ENCODE data around the gene SNX7. TPM values are rescaled to one million over a fixed set of nuclear protein-coding genes. Genes with fewer than 3 reads are reported as not detected.

The SNX7 gene
- total and polyA plus RNA-seq, 12 donors, result 3.6 to 24.8 (median 15.2) TPM

DNA sequence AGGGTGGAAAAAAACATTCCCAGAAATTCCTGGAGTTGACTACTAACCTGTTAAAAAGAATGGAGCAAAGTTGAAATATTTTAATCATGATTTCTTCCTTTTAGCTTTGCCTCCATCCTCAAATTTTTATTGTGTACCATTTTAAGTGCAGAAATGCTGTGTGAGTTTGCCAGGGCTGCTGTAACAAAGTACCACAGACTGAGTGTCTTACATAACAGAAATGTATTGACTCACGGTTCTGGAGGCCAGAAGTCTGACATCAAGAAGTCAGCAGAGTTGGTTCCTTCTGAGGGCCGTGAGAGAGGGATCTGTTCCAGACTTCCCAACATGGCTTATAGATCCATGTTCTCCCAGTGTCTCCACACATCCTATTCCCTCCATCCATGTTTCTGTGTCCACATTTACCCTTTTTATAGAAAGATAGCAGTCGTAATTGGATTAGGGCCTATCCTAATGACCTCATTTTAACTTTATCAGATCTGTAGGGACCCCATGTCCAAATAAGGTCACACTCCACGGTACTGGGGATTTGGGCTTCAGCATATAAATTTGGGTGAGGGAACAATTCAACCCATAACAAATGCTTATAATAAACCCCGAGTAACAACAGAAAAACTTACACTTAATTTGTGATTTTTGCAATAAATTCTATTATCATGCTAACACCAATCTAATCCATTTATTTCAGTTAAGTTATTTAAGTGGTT lies 12.7 kb downstream of the SNX7 start:
- WGBS, 2 donors, result 69 to 75% methylated on average over 5 of the region's 5 CpGs
- no peaks in the 10 kb centered on the region for H3K36me3 ChIP-seq

DNA sequence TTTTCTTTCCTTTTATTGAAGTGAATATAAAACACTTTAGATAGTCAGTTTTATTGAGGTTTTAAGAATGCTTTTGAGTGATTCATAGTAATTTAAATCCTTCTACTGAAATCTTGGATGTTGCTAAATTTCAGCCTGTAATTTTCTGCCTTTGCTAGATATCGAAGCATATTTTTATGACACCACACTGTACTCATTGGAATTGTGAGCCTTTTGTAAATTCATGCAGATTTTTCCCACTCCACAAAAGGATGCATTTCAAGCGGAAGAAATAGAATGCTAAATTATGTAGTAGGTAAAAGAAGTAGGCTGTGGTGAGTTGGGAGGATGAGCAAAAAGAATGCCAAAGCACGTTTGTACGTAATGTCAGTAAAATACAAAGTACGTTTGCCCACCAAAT lies 13.8 kb downstream of the SNX7 start:
- TF ChIP-seq, protein P1, sequence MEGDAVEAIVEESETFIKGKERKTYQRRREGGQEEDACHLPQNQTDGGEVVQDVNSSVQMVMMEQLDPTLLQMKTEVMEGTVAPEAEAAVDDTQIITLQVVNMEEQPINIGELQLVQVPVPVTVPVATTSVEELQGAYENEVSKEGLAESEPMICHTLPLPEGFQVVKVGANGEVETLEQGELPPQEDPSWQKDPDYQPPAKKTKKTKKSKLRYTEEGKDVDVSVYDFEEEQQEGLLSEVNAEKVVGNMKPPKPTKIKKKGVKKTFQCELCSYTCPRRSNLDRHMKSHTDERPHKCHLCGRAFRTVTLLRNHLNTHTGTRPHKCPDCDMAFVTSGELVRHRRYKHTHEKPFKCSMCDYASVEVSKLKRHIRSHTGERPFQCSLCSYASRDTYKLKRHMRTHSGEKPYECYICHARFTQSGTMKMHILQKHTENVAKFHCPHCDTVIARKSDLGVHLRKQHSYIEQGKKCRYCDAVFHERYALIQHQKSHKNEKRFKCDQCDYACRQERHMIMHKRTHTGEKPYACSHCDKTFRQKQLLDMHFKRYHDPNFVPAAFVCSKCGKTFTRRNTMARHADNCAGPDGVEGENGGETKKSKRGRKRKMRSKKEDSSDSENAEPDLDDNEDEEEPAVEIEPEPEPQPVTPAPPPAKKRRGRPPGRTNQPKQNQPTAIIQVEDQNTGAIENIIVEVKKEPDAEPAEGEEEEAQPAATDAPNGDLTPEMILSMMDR (IDR thresholded peaks at IDR 0.05), result no peak
- no peak overlapping the region for H3K27ac ChIP-seq
- 92 to 95% methylated on average over 5 of the region's 5 CpGs for WGBS, 2 donors

More for the DNA sequence above, 12.7 kb downstream of the SNX7 start:
- TF ChIP-seq, protein P1 (IDR thresholded peaks at IDR 0.05), result no peak
- Histone ChIP-seq H3K4me1 (peaks cover 0 to 14% (median 6%) of the 10 kb centered on the region in 9 donors), H3K27me3 (no peaks in the 10 kb centered on the region), H3K4me3 (no peak overlapping the region), H3K27ac (no peak overlapping the region), H3K9me3 (no peaks in the 10 kb centered on the region)
- DNase-seq (no peak), ATAC-seq (peak in 1 of 8 donors; percentile 44)
- intact Hi-C loops (cut with DNase I), result no loop called here

DNA sequence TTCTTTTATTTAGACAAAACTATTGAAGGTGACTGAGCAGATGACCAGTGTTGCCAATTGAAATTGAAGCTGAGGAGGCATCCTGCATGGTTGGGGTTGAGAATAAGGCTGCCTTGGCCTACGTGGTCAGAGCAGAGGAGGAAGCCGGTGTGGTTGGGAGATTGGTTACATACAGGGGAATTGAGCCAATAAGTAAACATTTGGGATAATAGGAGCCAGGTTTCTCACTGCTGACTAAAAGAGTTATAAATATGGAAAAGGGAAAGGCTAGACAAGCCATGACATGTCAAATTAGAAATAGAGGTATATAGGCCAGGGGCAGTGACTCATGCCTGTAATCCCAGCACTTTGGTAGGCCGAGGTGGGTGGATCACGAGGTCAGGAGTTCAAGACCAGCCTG lies 15.8 kb downstream of the SNX7 start:
- intact Hi-C loops (cut with DNase I), result no loop called here
- no peak for DNase-seq
- no peaks in the 10 kb centered on the region for H3K9me3 ChIP-seq
- H3K4me3 ChIP-seq, result no peak overlapping the region
- TF ChIP-seq, protein P1 (IDR thresholded peaks at IDR 0.05), result no peak
- no peak overlapping the region for H3K27ac ChIP-seq
- H3K36me3 ChIP-seq, result no peaks in the 10 kb centered on the region
- H3K27me3 ChIP-seq, result no peaks in the 10 kb centered on the region
- H3K4me1 ChIP-seq, result no peaks in the 10 kb centered on the region
- 83 to 90% methylated on average over 4 of the region's 4 CpGs for WGBS, 2 donors
- ATAC-seq, result no peak

More for the DNA sequence above, 13.8 kb downstream of the SNX7 start:
- Histone ChIP-seq H3K9me3 (no peaks in the 10 kb centered on the region), H3K36me3 (no peaks in the 10 kb centered on the region), H3K4me3 (no peak overlapping the region), H3K4me1 (peaks cover 0 to 4% (median 0%) of the 10 kb centered on the region in 9 donors), H3K27me3 (no peaks in the 10 kb centered on the region)
- ATAC-seq (no peak), DNase-seq (no peak)
- intact Hi-C loops (cut with DNase I), result no loop called here

DNA sequence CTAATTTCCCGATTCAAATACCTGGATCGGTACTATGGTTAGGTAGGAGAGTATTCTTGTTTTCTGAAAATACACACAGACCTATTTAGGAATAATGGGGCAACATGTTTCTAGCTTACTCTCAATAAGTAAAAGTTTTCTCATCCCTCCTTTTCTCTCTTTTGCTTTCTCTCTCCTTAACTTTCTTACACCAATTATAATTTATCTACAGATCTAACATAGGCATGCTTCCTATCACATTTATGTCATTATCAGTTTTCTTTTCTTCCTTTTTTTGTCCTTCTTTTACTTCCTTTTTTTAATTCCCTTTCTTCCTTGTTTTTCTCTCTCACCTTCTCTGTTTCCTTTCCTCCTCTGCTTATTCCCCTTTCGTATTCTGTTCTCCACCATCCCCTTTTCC lies 20.3 kb downstream of the SNX7 start:
- Histone ChIP-seq H3K9me3 (no peaks in the 10 kb centered on the region), H3K27me3 (no peaks in the 10 kb centered on the region), H3K4me1 (no peaks in the 10 kb centered on the region), H3K27ac (no peak overlapping the region), H3K4me3 (no peak overlapping the region), H3K36me3 (peaks cover 0 to 21% (median 14%) of the 10 kb centered on the region in 9 donors)
- ATAC-seq, result no peak
- intact Hi-C loops (cut with DNase I), result no loop called here
- TF ChIP-seq, protein P1 (IDR thresholded peaks at IDR 0.05), result no peak
- DNase-seq, result no peak
- WGBS, 2 donors, result 97% methylated on average over 3 of the region's 3 CpGs
